Measurements from ENCODE around the gene PCDHA1.

- TF ChIP-seq CTCF (IDR thresholded peaks at IDR 0.05), result no peak
- TF ChIP-seq POLR2A (IDR thresholded peaks at IDR 0.05), result no peak
Observed at GRCh38 chr5:140833993-140834392, 48.1 kb downstream of the PCDHA1 start, which contains the start of gene PCDHA7.

All from lower leg skin (tissue), 3 donors.